ENCODE data around the gene IL22RA1.

- TF ChIP-seq, protein P1, sequence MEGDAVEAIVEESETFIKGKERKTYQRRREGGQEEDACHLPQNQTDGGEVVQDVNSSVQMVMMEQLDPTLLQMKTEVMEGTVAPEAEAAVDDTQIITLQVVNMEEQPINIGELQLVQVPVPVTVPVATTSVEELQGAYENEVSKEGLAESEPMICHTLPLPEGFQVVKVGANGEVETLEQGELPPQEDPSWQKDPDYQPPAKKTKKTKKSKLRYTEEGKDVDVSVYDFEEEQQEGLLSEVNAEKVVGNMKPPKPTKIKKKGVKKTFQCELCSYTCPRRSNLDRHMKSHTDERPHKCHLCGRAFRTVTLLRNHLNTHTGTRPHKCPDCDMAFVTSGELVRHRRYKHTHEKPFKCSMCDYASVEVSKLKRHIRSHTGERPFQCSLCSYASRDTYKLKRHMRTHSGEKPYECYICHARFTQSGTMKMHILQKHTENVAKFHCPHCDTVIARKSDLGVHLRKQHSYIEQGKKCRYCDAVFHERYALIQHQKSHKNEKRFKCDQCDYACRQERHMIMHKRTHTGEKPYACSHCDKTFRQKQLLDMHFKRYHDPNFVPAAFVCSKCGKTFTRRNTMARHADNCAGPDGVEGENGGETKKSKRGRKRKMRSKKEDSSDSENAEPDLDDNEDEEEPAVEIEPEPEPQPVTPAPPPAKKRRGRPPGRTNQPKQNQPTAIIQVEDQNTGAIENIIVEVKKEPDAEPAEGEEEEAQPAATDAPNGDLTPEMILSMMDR (conservative IDR thresholded peaks at IDR 0.05; ENCODE audit: low read depth, low read length): no peak
- TF ChIP-seq EZH2 (IDR thresholded peaks at IDR 0.05; ENCODE audit: low read length, unreplicated experiment) (no peak), EZH2phosphoT487 (IDR thresholded peaks at IDR 0.05; ENCODE audit: borderline replicate concordance, low read length) (no peak)
Observed at GRCh38 chr1:24154215-24154614, 11.3 kb upstream of the IL22RA1 start.

Data from PC-3 (cell line).